NB4 (cell line): Measurements from ENCODE around the gene TIA1.

Experiments
- MYC ChIP-seq: IDR thresholded peaks from 2 replicates; pipeline ENCODE4 v1.6.1; 2011; ENCODE audit warnings: low read depth, low read length
- POLR2A ChIP-seq: IDR thresholded peaks from 2 replicates; pipeline ENCODE4 v1.6.1; 2011; ENCODE audit warnings: mild to moderate bottlenecking; ENCODE audit not compliant: insufficient read length; ENCODE audit errors: extremely low read depth
- TF ChIP-seq, protein P1 (sequence below): IDR thresholded peaks from one replicate; pipeline ENCODE4 v1.5.1; 2012; ENCODE audit warnings: low read depth, low read length
- TF ChIP-seq, protein P2 (sequence below): IDR thresholded peaks from 2 replicates; pipeline ENCODE4 v1.6.1; 2011; ENCODE audit warnings: low read depth, low read length

DNA sequence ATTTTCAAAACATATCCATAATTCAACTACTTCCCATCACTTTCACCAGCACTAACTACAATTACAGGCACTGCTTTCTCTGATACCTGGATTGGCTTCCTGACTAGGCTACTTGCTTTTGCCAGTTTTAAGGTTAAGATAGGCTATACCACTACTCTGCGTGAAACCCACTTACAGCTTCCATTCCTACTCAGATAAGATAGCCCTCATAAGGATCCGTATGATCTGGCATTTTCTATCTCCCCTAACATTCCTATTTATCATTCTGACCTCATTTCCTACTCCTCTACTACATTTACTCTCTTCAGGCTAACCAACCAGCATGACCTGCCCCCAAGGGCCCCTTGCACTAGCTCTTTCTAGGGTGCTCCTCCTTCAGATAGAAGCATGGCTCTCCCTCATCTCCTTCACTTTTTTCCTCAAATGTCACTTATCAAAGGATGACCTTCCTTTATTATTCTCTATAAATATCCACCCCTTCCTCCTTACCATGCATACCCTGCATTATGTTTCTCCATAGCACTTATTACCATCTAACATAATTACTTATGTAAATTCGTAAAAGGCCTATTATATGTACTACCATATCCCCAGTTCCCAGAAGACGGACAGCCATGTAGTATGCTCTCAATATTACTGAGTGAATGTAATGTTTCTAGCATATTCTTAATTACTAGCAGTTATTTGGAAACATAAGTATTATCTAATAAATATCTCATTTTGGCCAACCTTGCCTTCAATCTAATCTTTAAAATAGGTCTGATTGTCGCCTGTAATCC lies 4.4 kb downstream of the TIA1 start:
- TF ChIP-seq, protein P1, sequence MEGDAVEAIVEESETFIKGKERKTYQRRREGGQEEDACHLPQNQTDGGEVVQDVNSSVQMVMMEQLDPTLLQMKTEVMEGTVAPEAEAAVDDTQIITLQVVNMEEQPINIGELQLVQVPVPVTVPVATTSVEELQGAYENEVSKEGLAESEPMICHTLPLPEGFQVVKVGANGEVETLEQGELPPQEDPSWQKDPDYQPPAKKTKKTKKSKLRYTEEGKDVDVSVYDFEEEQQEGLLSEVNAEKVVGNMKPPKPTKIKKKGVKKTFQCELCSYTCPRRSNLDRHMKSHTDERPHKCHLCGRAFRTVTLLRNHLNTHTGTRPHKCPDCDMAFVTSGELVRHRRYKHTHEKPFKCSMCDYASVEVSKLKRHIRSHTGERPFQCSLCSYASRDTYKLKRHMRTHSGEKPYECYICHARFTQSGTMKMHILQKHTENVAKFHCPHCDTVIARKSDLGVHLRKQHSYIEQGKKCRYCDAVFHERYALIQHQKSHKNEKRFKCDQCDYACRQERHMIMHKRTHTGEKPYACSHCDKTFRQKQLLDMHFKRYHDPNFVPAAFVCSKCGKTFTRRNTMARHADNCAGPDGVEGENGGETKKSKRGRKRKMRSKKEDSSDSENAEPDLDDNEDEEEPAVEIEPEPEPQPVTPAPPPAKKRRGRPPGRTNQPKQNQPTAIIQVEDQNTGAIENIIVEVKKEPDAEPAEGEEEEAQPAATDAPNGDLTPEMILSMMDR = no peak
- TF ChIP-seq, protein P2, sequence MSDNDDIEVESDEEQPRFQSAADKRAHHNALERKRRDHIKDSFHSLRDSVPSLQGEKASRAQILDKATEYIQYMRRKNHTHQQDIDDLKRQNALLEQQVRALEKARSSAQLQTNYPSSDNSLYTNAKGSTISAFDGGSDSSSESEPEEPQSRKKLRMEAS = no peak
- no peak for TF ChIP-seq POLR2A
- no peak for TF ChIP-seq MYC
